Activated naive CD8-positive, alpha-beta T cell treated with anti-CD3 and anti-CD28 coated beads for 36 hours (primary cell): ENCODE data around the gene NCR3LG1. TPM values are rescaled to one million over a fixed set of nuclear protein-coding genes. Genes with fewer than 3 reads are reported as not detected.

Source experiments
- DNase-seq: peaks from one replicate; pipeline ENCODE4 v3.0.0; 2021
- H3K27ac Mint-ChIP-seq: one replicate; pipeline ENCODE4 v1.8.0; 2022; ENCODE audit warnings: mild to moderate bottlenecking, moderate library complexity, mixed read lengths
- H3K27me3 Mint-ChIP-seq: one replicate; pipeline ENCODE4 v1.8.0; 2022; ENCODE audit warnings: mild to moderate bottlenecking, mixed read lengths
- H3K36me3 Mint-ChIP-seq: one replicate; pipeline ENCODE4 v1.8.0; 2021; ENCODE audit warnings: mild to moderate bottlenecking, mixed read lengths
- H3K4me1 Mint-ChIP-seq: one replicate; pipeline ENCODE4 v1.8.0; 2021; ENCODE audit warnings: mixed read lengths
- H3K4me3 Mint-ChIP-seq: one replicate; pipeline ENCODE4 v1.8.0; 2022; ENCODE audit warnings: mild to moderate bottlenecking, moderate library complexity, mixed read lengths
- H3K9me3 Mint-ChIP-seq: one replicate; pipeline ENCODE4 v1.8.0; 2022; ENCODE audit warnings: mixed read lengths
- total RNA-seq, 2 experiments: library from RNA; stranded (reverse); gene quantifications; one replicate each; pipeline ENCODE4 v1.2.3, GENCODE V29; 2021

The NCR3LG1 gene
- total RNA-seq, 2 experiments from 2014 or later = 5.0 TPM

DNA sequence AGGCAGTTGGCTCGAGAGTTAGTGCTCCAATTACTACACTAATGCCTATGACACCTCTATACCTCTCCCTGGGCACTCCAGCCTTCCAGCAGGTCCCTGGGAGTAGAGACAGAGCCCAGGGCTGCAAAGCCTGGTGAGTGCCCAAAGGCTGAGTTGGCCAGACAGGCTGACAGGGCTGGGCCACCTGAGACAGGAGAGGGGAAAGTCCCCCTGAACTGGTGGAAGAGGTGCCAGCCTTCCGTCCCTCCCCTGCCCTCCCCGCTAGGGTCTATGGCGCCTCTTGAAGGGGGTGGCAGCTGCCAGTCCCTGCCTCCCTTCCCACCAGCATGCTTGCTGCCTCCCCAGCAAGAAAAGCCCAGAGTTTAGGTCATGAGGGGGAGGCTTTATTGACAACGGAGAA is 33.9 kb downstream of the NCR3LG1 start:
- Mint-ChIP-seq H3K27ac (no peak overlapping the region), H3K4me3 (no peak overlapping the region), H3K4me1 (no peaks in the 10 kb centered on the region), H3K9me3 (no peaks in the 10 kb centered on the region), H3K36me3 (no peaks in the 10 kb centered on the region), H3K27me3 (peaks cover 10% of the 10 kb centered on the region)
- no peak for DNase-seq

DNA sequence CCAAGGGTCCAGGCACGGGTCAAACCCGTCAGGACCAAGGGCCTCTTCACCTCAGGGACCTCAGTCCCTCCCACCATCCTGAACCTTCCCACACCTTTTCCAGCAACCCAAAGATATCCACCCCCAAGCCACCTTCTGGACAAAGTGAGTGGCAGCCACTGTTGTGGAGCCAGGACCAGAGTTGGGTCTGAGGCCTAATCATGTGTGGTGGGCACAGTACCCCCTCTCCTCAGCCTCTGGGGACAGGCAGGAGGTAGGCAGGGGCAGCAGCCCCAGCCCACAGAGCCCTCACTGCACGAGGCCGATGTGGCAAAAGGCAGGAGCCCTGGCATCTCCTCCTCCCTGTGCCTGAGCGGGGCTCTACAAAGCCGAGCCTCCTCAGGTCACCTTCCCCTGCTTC is 34.3 kb downstream of the NCR3LG1 start:
- Mint-ChIP-seq H3K4me1 (no peaks in the 10 kb centered on the region), H3K4me3 (no peak overlapping the region), H3K27me3 (peaks cover 10% of the 10 kb centered on the region), H3K36me3 (no peaks in the 10 kb centered on the region), H3K9me3 (no peaks in the 10 kb centered on the region), H3K27ac (no peak overlapping the region)
- no peak for DNase-seq

DNA sequence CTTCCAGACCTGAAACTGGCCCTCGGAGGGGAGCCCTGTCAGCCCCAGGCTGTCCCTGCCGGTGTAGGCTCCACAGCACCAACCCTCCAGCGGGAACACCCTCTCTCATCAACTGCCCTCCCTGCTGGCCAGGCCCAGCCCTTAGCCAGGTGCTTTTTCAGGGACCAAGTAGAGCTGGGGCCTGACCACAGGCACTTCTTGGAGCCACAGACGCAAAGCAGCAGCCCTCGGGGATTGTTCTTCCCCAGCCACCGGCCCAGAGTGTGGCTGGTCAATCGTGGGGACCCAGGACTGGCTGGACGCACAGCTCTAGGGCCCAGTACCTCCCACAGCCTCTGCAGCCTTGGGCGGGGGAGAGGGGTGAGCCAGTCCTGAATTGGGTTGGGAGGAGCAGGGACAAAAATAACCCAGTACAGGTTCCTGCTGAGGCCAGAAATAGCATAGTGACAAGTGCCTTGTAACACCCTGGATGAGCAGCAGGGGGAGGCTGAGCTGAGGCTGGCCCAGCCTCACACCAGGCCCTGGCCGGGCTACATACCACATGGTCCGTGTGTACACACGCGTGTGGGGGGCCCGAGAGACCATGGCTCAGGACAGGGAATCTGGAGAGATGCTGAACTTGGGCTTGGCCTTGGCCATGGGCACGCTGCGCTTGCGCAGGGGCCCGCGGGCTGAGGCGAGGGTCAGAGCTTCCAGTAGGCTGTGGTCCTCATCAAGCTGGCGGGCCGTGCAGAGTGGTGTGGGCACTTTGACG is 34.9 kb downstream of the NCR3LG1 start:
- no peaks in the 10 kb centered on the region for H3K36me3 Mint-ChIP-seq
- no peaks in the 10 kb centered on the region for H3K4me1 Mint-ChIP-seq
- H3K4me3 Mint-ChIP-seq = no peak overlapping the region
- DNase-seq = peak; percentile 59
- H3K9me3 Mint-ChIP-seq = no peaks in the 10 kb centered on the region
- peaks cover 10% of the 10 kb centered on the region for H3K27me3 Mint-ChIP-seq
- H3K27ac Mint-ChIP-seq = no peak overlapping the region

DNA sequence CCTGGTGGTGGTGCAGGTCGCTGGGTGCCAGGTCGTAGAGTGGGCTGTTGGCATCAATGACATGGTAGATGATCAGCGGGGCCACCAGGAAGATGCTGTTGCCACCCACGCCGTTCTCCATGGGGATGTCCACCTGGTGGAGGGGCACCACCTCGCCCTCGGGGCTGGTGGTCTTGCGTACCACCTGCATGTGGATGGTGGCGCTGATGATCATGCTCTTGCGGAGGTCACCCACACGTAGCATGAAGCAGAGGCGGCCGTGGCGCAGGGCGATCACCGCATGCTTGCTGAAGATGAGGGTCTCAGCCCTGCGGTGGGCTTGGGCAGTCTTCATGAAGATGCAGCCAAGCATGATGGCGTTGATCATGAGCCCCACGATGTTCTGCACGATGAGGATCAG is 35.7 kb downstream of the NCR3LG1 start:
- Mint-ChIP-seq H3K27ac (no peak overlapping the region), H3K36me3 (no peaks in the 10 kb centered on the region), H3K9me3 (no peaks in the 10 kb centered on the region), H3K4me1 (no peaks in the 10 kb centered on the region), H3K27me3 (peaks cover 10% of the 10 kb centered on the region), H3K4me3 (no peak overlapping the region)
- no peak for DNase-seq

- Mint-ChIP-seq H3K27ac (no peak overlapping the region), H3K4me3 (no peak overlapping the region), H3K27me3 (peaks cover 10% of the 10 kb centered on the region), H3K4me1 (no peaks in the 10 kb centered on the region), H3K36me3 (no peaks in the 10 kb centered on the region), H3K9me3 (no peaks in the 10 kb centered on the region)
- no peak for DNase-seq
Observed at GRCh38 chr11:17387811-17388210, 36.2 kb downstream of the NCR3LG1 start.

GRCh38 chr11:17388609-17389210 is 37.1 kb downstream of the NCR3LG1 start, which contains the start of gene KCNJ11:
Gene KCNJ11 (minus strand): TSS chr11:17388659. CDS start chr11:17388091, 568 bp downstream.
- no peaks in the 10 kb centered on the region for H3K36me3 Mint-ChIP-seq
- no peak for DNase-seq
- H3K4me1 Mint-ChIP-seq = no peaks in the 10 kb centered on the region
- H3K9me3 Mint-ChIP-seq = no peaks in the 10 kb centered on the region
- peak within 1 kb of the TSS; percentile 74 for H3K4me3 Mint-ChIP-seq
- H3K27me3 Mint-ChIP-seq = peaks cover 10% of the 10 kb centered on the region
- H3K27ac Mint-ChIP-seq = no peak within 1 kb of the TSS

GRCh38 chr11:17389211-17389956 is 37.8 kb downstream of the NCR3LG1 start:
- no peaks in the 10 kb centered on the region for H3K4me1 Mint-ChIP-seq
- peak; percentile 82 for DNase-seq
- H3K27ac Mint-ChIP-seq = no peak overlapping the region
- H3K9me3 Mint-ChIP-seq = no peaks in the 10 kb centered on the region
- no peaks in the 10 kb centered on the region for H3K36me3 Mint-ChIP-seq
- H3K4me3 Mint-ChIP-seq = peak overlapping the region; percentile 74
- peaks cover 10% of the 10 kb centered on the region for H3K27me3 Mint-ChIP-seq

GRCh38 chr11:17389957-17390649 is 38.5 kb downstream of the NCR3LG1 start:
- H3K27ac Mint-ChIP-seq = no peak overlapping the region
- peak overlapping the region; percentile 60 for H3K4me3 Mint-ChIP-seq
- H3K27me3 Mint-ChIP-seq = peaks cover 10% of the 10 kb centered on the region
- H3K36me3 Mint-ChIP-seq = no peaks in the 10 kb centered on the region
- no peaks in the 10 kb centered on the region for H3K9me3 Mint-ChIP-seq
- DNase-seq = no peak
- no peaks in the 10 kb centered on the region for H3K4me1 Mint-ChIP-seq

GRCh38 chr11:17391493-17392355 is 40.1 kb downstream of the NCR3LG1 start:
- H3K27me3 Mint-ChIP-seq = peaks cover 10% of the 10 kb centered on the region

DNA sequence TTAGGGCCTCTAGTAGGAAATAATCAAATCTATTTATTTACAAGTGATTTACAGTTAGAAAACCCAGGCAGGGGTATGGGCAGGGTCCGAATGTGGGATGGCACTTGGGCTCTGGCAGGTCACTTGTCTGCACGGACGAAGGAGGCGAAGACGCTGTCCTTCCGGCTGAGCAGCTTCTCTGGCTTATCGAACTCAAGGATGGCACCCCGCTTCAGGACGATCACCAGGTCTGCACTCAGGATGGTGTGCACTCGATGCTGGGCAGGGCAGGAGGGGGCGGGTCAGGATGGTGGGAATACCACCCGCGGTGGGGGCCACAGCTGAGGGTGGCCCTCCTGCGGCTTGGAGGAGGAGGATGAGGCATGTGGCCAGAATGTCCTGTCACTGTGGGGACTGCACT is 41.3 kb downstream of the NCR3LG1 start:
- Mint-ChIP-seq H3K36me3 (no peaks in the 10 kb centered on the region), H3K4me1 (no peaks in the 10 kb centered on the region), H3K9me3 (no peaks in the 10 kb centered on the region), H3K27me3 (peaks cover 6% of the 10 kb centered on the region), H3K4me3 (no peak overlapping the region), H3K27ac (no peak overlapping the region)
- no peak for DNase-seq

More at GRCh38 chr11:17391493-17392355, 40.1 kb downstream of the NCR3LG1 start:
- no peaks in the 10 kb centered on the region for H3K9me3 Mint-ChIP-seq
- H3K27ac Mint-ChIP-seq = no peak overlapping the region
- H3K36me3 Mint-ChIP-seq = no peaks in the 10 kb centered on the region
- H3K4me3 Mint-ChIP-seq = no peak overlapping the region
- no peak for DNase-seq
- H3K4me1 Mint-ChIP-seq = no peaks in the 10 kb centered on the region

- DNase-seq = no peak
- Mint-ChIP-seq H3K4me1 (no peaks in the 10 kb centered on the region), H3K36me3 (no peaks in the 10 kb centered on the region), H3K4me3 (no peak overlapping the region), H3K27me3 (peaks cover 6% of the 10 kb centered on the region), H3K27ac (no peak overlapping the region), H3K9me3 (no peaks in the 10 kb centered on the region)
Observed at GRCh38 chr11:17393472-17393871, 41.9 kb downstream of the NCR3LG1 start.

DNA sequence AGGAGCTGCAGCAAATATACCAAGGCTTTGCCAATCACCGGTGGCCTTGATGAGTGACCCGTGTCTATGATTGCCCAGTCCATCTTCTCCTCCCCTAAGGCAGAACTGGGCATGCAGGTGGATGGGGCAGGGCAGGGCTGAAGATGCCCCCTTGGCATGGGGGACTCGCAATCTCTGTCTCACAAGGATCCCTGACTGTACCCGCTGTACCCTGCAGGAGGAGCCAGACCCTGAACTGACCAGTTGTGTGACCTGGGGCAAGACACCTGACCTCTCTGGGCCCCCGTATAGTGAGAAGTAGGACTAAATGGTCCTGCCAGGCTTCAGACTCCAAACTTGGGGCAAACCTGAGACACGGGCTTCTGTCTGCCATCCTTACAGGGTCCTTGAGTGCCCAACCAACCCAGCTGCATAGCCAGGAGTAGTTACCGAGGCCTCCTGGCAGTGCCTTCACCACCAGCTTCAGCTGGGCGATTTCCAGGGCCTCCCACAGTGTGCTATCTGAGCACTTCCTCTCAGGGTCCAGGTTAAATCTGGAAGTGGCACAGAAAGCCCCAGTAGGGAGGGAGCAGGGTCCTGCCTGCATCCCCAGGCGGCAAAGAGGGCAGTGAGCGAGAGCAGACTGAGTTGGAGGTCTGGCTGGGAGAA is 43.3 kb downstream of the NCR3LG1 start:
- H3K9me3 Mint-ChIP-seq = no peaks in the 10 kb centered on the region
- no peak for DNase-seq
- no peak overlapping the region for H3K4me3 Mint-ChIP-seq
- H3K36me3 Mint-ChIP-seq = no peaks in the 10 kb centered on the region
- no peak overlapping the region for H3K27ac Mint-ChIP-seq
- H3K27me3 Mint-ChIP-seq = peaks cover 3% of the 10 kb centered on the region
- H3K4me1 Mint-ChIP-seq = no peaks in the 10 kb centered on the region

DNA sequence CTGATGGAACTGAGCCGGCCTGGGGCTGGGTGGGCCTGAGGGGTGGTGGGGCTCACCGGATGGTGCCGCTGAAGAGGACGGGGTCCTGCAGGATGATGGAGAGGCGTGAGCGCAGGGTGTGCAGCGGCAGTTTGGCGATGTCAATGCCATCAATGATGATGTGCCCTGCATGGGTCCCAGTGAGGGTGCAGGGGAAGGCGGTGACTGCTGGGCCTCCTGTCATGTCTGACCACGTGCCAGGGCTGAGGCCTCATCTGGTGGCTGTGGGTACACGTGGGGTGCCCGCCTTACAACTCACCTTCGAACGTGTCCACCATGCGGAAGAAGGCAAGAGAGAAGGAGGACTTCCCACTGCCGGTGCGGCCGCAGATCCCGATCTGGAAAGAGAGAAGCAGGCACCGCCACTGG is 44.0 kb downstream of the NCR3LG1 start:
- Mint-ChIP-seq H3K4me1 (no peaks in the 10 kb centered on the region), H3K4me3 (no peak overlapping the region), H3K36me3 (no peaks in the 10 kb centered on the region), H3K27ac (no peak overlapping the region), H3K9me3 (no peaks in the 10 kb centered on the region), H3K27me3 (no peaks in the 10 kb centered on the region)
- DNase-seq = no peak

DNA sequence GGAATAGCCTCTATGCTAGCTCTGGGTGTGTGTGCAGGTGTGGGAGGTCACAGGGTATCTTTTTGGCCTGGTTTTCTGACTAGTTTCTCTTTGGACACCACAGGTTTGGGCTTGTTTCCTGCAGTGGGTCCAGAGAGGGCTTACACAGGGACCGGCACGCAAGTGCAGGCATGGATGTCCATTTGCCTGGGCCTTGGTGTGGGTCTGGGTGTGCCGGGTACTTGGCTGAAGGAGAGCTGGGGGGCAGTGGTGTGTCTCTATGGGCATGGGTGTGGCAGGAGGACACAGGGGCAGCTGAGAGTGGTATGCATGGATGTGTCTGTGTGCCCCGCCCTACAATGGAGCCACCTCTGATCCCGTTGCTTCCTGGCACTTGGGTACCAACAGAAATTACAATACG is 44.4 kb downstream of the NCR3LG1 start:
- no peaks in the 10 kb centered on the region for H3K36me3 Mint-ChIP-seq
- no peak overlapping the region for H3K27ac Mint-ChIP-seq
- H3K27me3 Mint-ChIP-seq = no peaks in the 10 kb centered on the region
- no peaks in the 10 kb centered on the region for H3K9me3 Mint-ChIP-seq
- no peak overlapping the region for H3K4me3 Mint-ChIP-seq
- no peak for DNase-seq
- no peaks in the 10 kb centered on the region for H3K4me1 Mint-ChIP-seq
